ENCODE results near the gene GSAP. TPM values are rescaled to one million over a fixed set of nuclear protein-coding genes. Genes with fewer than 3 reads are reported as not detected.

The GSAP gene
- total and polyA plus RNA-seq, 9 of the 15 experiments (the other 6 are each of a cell fraction or from before 2014, with no cell fraction given): 0.13 TPM; not detected in 8

DNA sequence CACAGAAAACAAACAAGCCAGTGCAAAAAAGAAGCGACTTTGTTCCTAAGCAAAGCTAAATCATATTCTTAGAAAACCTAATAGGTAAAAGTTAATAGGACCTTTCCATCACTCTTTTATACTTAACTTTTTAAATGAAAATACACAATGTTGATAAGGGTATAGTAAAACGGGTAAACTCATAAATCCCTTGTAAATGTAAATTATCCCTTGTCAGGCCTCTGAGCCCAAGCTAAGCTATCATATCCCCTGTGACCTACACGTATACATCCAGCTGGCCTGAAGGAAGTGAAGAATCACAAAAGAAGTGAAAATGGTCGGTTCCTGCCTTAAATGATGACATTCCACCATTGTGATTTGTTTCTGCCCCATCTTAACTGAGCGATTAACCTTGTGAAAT, 76.4 kb downstream of the GSAP start:
- no peaks in the 10 kb centered on the region for H3K79me2 ChIP-seq (ENCODE audit: control insufficient read depth, insufficient read depth, low read length)
- 0% methylated on average over 5 of the region's 5 CpGs for WGBS (ENCODE audit: insufficient coverage, low coverage, missing lambda C conversion rate)
- H2AFZ ChIP-seq (ENCODE audit: low read depth, low read length): no peak overlapping the region
- no peaks in the 10 kb centered on the region for H3K4me1 ChIP-seq (replicated peaks in 1 of 2; ENCODE audit: control insufficient read depth in 2 of 2, insufficient read depth in 2 of 2, low read length in 2 of 2)
- no peak for FAIRE-seq
- no peak for DNase-seq (ENCODE audit: extremely low read depth in 1 of 4, low spot score in 3 of 4)
- H3K9ac ChIP-seq (ENCODE audit: insufficient read depth in 1 of 2, low read depth in 2 of 2, low read length in 2 of 2): no peak overlapping the region
- H3K27me3 ChIP-seq (ENCODE audit: control insufficient read depth in 2 of 2, insufficient read depth in 2 of 2, low read length in 2 of 2): peaks cover 9 to 11% of the 10 kb centered on the region in 2 experiments; a peak in 4 of 5 replicates
- no peaks in the 10 kb centered on the region for H4K20me1 ChIP-seq (replicated peaks; ENCODE audit: control insufficient read depth, insufficient read depth, low read length)
- H3K27ac ChIP-seq (ENCODE audit: extremely low read depth, low read depth, low read length): no peak overlapping the region
- intact Hi-C loops (cut with micrococcal nuclease): loop anchor here (5.0 kb wide), 1 partner anchor 217 kb away; the partner anchor contains the start of gene CCDC146
- no peaks in the 10 kb centered on the region for H3K9me1 ChIP-seq (ENCODE audit: control insufficient read depth, insufficient read depth, low read length)
- H3K4me2 ChIP-seq (ENCODE audit: insufficient read depth, low read length): no peak overlapping the region
- no TSS peak for BruUV-seq (replicated peaks)
- H3K36me3 ChIP-seq (ENCODE audit: control insufficient read depth, insufficient read depth, low read length): no peaks in the 10 kb centered on the region
- ATAC-seq: no peak
- H3K4me3 ChIP-seq: no peak overlapping the region
- in situ Hi-C loops (cut with MboI): no loop called here
- CTCF ChIA-PET (ENCODE audit: low intra/inter-chr PET ratio): no interaction called here
- H3K9me3 ChIP-seq (replicated peaks; ENCODE audit: control insufficient read depth, insufficient read depth, low read depth, low read length): no peaks in the 10 kb centered on the region
- POLR2A ChIA-PET: interaction anchor here (0.6 kb wide), 2 partner anchors 20 to 1022 kb away, joined by 3 to 4 read pairs; no protein-coding TSS in a partner anchor
- TF ChIP-seq SMAD3 (CRISPR knock-in tag; conservative IDR thresholded peaks at IDR 0.05) (no peak), FOXK2 (conservative IDR thresholded peaks at IDR 0.05 in 1 of 2, IDR thresholded peaks at IDR 0.05 in 1 of 2; ENCODE audit: low read depth in 2 of 2) (no peak), KAT2B (IDR thresholded peaks at IDR 0.05; ENCODE audit: low read depth, low read length) (no peak), ZNF133 (CRISPR knock-in tag; IDR thresholded peaks at IDR 0.05) (no peak), ZNF518B (CRISPR knock-in tag; IDR thresholded peaks at IDR 0.05) (no peak), RBM14 (IDR thresholded peaks at IDR 0.05; ENCODE audit: borderline replicate concordance, insufficient read depth, low read depth, low read length) (no peak), HLTF (IDR thresholded peaks at IDR 0.05) (no peak), SPI1 (IDR thresholded peaks at IDR 0.05; ENCODE audit: borderline replicate concordance, low read depth, low read length) (no peak), SP2 (IDR thresholded peaks at IDR 0.05; ENCODE audit: extremely low read depth, low read depth, low read length, poor library complexity, severe bottlenecking) (no peak), SRSF9 (IDR thresholded peaks at IDR 0.05; ENCODE audit: borderline replicate concordance, low read depth, low read length) (no peak)
- TF ChIP-seq, protein P1, sequence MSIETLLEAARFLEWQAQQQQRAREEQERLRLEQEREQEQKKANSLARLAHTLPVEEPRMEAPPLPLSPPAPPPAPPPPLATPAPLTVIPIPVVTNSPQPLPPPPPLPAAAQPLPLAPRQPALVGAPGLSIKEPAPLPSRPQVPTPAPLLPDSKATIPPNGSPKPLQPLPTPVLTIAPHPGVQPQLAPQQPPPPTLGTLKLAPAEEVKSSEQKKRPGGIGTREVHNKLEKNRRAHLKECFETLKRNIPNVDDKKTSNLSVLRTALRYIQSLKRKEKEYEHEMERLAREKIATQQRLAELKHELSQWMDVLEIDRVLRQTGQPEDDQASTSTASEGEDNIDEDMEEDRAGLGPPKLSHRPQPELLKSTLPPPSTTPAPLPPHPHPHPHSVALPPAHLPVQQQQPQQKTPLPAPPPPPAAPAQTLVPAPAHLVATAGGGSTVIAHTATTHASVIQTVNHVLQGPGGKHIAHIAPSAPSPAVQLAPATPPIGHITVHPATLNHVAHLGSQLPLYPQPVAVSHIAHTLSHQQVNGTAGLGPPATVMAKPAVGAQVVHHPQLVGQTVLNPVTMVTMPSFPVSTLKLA (conservative IDR thresholded peaks at IDR 0.05): no peak
- TF ChIP-seq, protein P2, sequence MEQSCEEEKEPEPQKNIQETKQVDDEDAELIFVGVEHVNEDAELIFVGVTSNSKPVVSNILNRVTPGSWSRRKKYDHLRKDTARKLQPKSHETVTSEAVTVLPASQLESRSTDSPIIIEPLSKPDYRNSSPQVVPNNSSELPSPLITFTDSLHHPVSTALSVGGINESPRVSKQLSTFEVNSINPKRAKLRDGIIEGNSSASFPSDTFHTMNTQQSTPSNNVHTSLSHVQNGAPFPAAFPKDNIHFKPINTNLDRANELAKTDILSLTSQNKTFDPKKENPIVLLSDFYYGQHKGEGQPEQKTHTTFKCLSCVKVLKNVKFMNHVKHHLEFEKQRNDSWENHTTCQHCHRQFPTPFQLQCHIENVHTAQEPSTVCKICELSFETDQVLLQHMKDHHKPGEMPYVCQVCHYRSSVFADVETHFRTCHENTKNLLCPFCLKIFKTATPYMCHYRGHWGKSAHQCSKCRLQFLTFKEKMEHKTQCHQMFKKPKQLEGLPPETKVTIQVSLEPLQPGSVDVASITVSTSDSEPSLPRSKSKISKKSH (CRISPR knock-in tag; IDR thresholded peaks at IDR 0.05): no peak
- TF ChIP-seq, protein P3, sequence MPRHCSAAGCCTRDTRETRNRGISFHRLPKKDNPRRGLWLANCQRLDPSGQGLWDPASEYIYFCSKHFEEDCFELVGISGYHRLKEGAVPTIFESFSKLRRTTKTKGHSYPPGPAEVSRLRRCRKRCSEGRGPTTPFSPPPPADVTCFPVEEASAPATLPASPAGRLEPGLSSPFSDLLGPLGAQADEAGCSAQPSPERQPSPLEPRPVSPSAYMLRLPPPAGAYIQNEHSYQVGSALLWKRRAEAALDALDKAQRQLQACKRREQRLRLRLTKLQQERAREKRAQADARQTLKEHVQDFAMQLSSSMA (CRISPR knock-in tag; IDR thresholded peaks at IDR 0.05): no peak
- TF ChIP-seq, protein P4, sequence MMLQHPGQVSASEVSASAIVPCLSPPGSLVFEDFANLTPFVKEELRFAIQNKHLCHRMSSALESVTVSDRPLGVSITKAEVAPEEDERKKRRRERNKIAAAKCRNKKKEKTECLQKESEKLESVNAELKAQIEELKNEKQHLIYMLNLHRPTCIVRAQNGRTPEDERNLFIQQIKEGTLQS (IDR thresholded peaks at IDR 0.05): no peak
- TF ChIP-seq, protein P4 (CRISPR knock-in tag; conservative IDR thresholded peaks at IDR 0.05): no peak
